Measurements from ENCODE around the gene WAPL.
"Not testable (repeated sequence)": the region's sequence is repeated elsewhere in the genome, so short reads cannot be mapped to it uniquely, and the experiment has no call there.

WAPL gene
- 127 to 221 (median 156) reads per million in 17 experiments for total RNA-seq

- DNase-seq: peak; percentile 97 to 99 (median 98)
Observed at GRCh38 chr10:86521678-86522509, at the start of gene WAPL. Gene WAPL (minus strand): TSS chr10:86521792. CDS start chr10:86518069, 3,723 bp downstream.

- no peak for DNase-seq
Observed at GRCh38 chr10:86569335-86569734, 47.7 kb upstream of the WAPL start.

GRCh38 chr10:86566518-86566917, 44.9 kb upstream of the WAPL start:
- not testable (repeated sequence) for DNase-seq

- DNase-seq: not testable (repeated sequence)
Observed at GRCh38 chr10:86563338-86563737, 41.7 kb upstream of the WAPL start.

GRCh38 chr10:86558695-86559094, 37.1 kb upstream of the WAPL start:
- DNase-seq: peak in 1 of 4 experiments; percentile 11

GRCh38 chr10:86556933-86557649, 35.5 kb upstream of the WAPL start:
- no peak for DNase-seq

GRCh38 chr10:86556532-86556931, 34.9 kb upstream of the WAPL start:
- DNase-seq: no peak

GRCh38 chr10:86553639-86554038, 32.0 kb upstream of the WAPL start:
- DNase-seq: no peak

GRCh38 chr10:86553213-86553612, 31.6 kb upstream of the WAPL start:
- DNase-seq: no peak

GRCh38 chr10:86547296-86547695, 25.7 kb upstream of the WAPL start:
- peak; percentile 37 to 63 (median 50) for DNase-seq

- DNase-seq: peak in 2 of 4 experiments; percentile 13 to 19
Observed at GRCh38 chr10:86545101-86545500, 23.5 kb upstream of the WAPL start.

GRCh38 chr10:86540016-86540415, 18.4 kb upstream of the WAPL start:
- no peak for DNase-seq

- DNase-seq: peak; percentile 28 to 66 (median 63)
Observed at GRCh38 chr10:86538547-86538946, 17.0 kb upstream of the WAPL start.

GRCh38 chr10:86538040-86538439, 16.4 kb upstream of the WAPL start:
- DNase-seq: not testable (repeated sequence)

GRCh38 chr10:86536294-86536861, 14.8 kb upstream of the WAPL start:
- no peak for DNase-seq

GRCh38 chr10:86535132-86535882, 13.7 kb upstream of the WAPL start:
- DNase-seq: peak; percentile 13 to 61 (median 36)

GRCh38 chr10:86533328-86533727, 11.7 kb upstream of the WAPL start:
- no peak for DNase-seq

- not testable (repeated sequence) for DNase-seq
Observed at GRCh38 chr10:86528736-86529135, 7.1 kb upstream of the WAPL start.

GRCh38 chr10:86526606-86527005, 5.0 kb upstream of the WAPL start:
- no peak for DNase-seq

GRCh38 chr10:86525713-86526112, 4.1 kb upstream of the WAPL start:
- DNase-seq: not testable (repeated sequence)

GRCh38 chr10:86524225-86524962, 2.8 kb upstream of the WAPL start:
- no peak for DNase-seq

GRCh38 chr10:86523348-86523747, 1.8 kb upstream of the WAPL start:
- no peak for DNase-seq

All from suppressor macrophage (primary cell).